B cell (primary cell): ENCODE measurements around the gene SF1. TPM values are rescaled to one million over a fixed set of nuclear protein-coding genes. Genes with fewer than 3 reads are reported as not detected.

Source experiments
- ATAC-seq: fragments of 200-7000 bp; cut with Tn5 transposase; one replicate; pipeline ENCODE4 v1.10.0; 2021; ENCODE audit warnings: low read depth, mild to moderate bottlenecking, moderate number of reproducible peaks, moderate library complexity
- CTCF ChIA-PET: fragments of 350-600 bp; sonication (Branson Sonifier 250); formaldehyde crosslinking; loops from one replicate; lab custom pipeline; 2021; ENCODE audit warnings: antibody characterized with exemption, inconsistent platforms; lab: Charles Lee
- POLR2A ChIA-PET: fragments of 350-600 bp; sonication (Branson Sonifier 250); formaldehyde crosslinking; loops from one replicate; lab custom pipeline; 2021; ENCODE audit warnings: antibody characterized with exemption; lab: Charles Lee
- DNase-seq: peaks from one replicate; pipeline ENCODE4 v3.0.0; 2013
- H2AFZ ChIP-seq: 2 replicates; pipeline ENCODE4 v1.6.1; 2012; ENCODE audit warnings: mild to moderate bottlenecking, low read depth, low read length; ENCODE audit not compliant: insufficient read depth, poor library complexity, severe bottlenecking
- H3K27ac ChIP-seq, 2 donors: 1 replicate in 1 of 2; 2 replicates in 1 of 2; pipeline ENCODE4 v1.5.1; 2012 to 2013; ENCODE audit warnings: low read length in 2 of 2, mild to moderate bottlenecking in 2 of 2, moderate library complexity in 1 of 2
- H3K27me3 ChIP-seq, 4 experiments: fragments of 200-600 bp in 1 of 4; sonication (generic) in 1 of 4; replicated peaks in 1 of 4; 1 replicate in 2 of 4; 2 replicates in 2 of 4; pipeline versions ENCODE4 v1.6.1 to v1.7.0; 2013 to 2016; ENCODE audit warnings: low read length in 3 of 4, mild to moderate bottlenecking in 2 of 4, mixed read lengths in 1 of 4, moderate library complexity in 1 of 4; ENCODE audit not compliant: insufficient read depth in 4 of 4, control insufficient read depth in 3 of 4; ENCODE audit errors: control extremely low read depth in 1 of 4
- H3K36me3 ChIP-seq, 2 experiments: replicated peaks in 1 of 2; 1 replicate in 1 of 2; 2 replicates in 1 of 2; pipeline versions ENCODE4 v1.6.1 to v1.7.1; 2013; ENCODE audit warnings: low read length in 1 of 2; ENCODE audit not compliant: insufficient read depth in 2 of 2, control insufficient read depth in 1 of 2; ENCODE audit errors: control extremely low read depth in 1 of 2, extremely low read depth in 1 of 2
- H3K4me1 ChIP-seq, 2 donors: fragments of 200-600 bp in 1 of 2; sonication (generic) in 1 of 2; 1 replicate in 1 of 2; 2 replicates in 1 of 2; pipeline versions ENCODE4 v1.5.1 to v1.6.1; 2013 to 2017; ENCODE audit warnings: low read length in 2 of 2; ENCODE audit not compliant: control insufficient read depth in 2 of 2, insufficient read depth in 2 of 2
- H3K4me2 ChIP-seq: replicated peaks from 2 replicates; pipeline ENCODE3; 2012; ENCODE audit warnings: mild to moderate bottlenecking, low read depth, low read length; ENCODE audit not compliant: poor library complexity, severe bottlenecking
- H3K4me3 ChIP-seq, 5 experiments: fragments of 200-600 bp in 1 of 5; sonication (generic) in 1 of 5; 1 replicate in 3 of 5; 2 replicates in 2 of 5; pipeline versions ENCODE4 v1.5.1 to v1.7.0; 2011 to 2016; ENCODE audit warnings: low read length in 4 of 5, mild to moderate bottlenecking in 4 of 5, low read depth in 2 of 5, control low read depth in 1 of 5, moderate library complexity in 1 of 5; ENCODE audit not compliant: insufficient read depth in 1 of 5; ENCODE audit errors: control extremely low read depth in 1 of 5, extremely low read depth in 1 of 5
- H3K79me2 ChIP-seq: fragments of 200-600 bp; sonication (generic); one replicate; pipeline ENCODE4 v1.6.0; 2016; ENCODE audit warnings: low read length; ENCODE audit not compliant: control insufficient read depth, insufficient read depth
- H3K9ac ChIP-seq: fragments of 200-600 bp; sonication (generic); 2 replicates; pipeline ENCODE4 v1.6.1; 2017; ENCODE audit warnings: mild to moderate bottlenecking, low read length, moderate library complexity
- H3K9me3 ChIP-seq, 3 donors: one replicate each; pipeline versions ENCODE4 v1.6.1 to v1.7.1; 2013; ENCODE audit warnings: low read length in 2 of 3; ENCODE audit not compliant: control insufficient read depth in 2 of 3, insufficient read depth in 1 of 3; ENCODE audit errors: control extremely low read depth in 1 of 3
- H4K20me1 ChIP-seq: 2 replicates; pipeline ENCODE4 v1.6.0; 2012; ENCODE audit warnings: mild to moderate bottlenecking, low read length; ENCODE audit not compliant: insufficient read depth, control insufficient read depth, poor library complexity, severe bottlenecking
- H3K27ac Mint-ChIP-seq: one replicate; pipeline ENCODE4 v1.8.0; 2021; ENCODE audit warnings: mixed read lengths
- H3K27me3 Mint-ChIP-seq: one replicate; pipeline ENCODE4 v1.8.0; 2021; ENCODE audit warnings: mixed read lengths
- H3K4me1 Mint-ChIP-seq: one replicate; pipeline ENCODE4 v1.8.0; 2021; ENCODE audit warnings: mixed read lengths
- H3K4me3 Mint-ChIP-seq: one replicate; pipeline ENCODE4 v1.8.0; 2021; ENCODE audit warnings: mixed read lengths
- H3K9me3 Mint-ChIP-seq: one replicate; pipeline ENCODE4 v1.8.0; 2022; ENCODE audit warnings: mixed read lengths; ENCODE audit not compliant: insufficient read depth
- EZH2 ChIP-seq: IDR thresholded peaks from 2 replicates; pipeline ENCODE4 v1.6.1; 2012; ENCODE audit warnings: borderline replicate concordance, low read depth, mild to moderate bottlenecking, moderate library complexity, low read length; ENCODE audit not compliant: insufficient read depth, poor library complexity, severe bottlenecking
- WGBS: methylation state at CpG from one replicate; pipeline ENCODE4 v1.1.5; 2013; ENCODE audit warnings: missing lambda C conversion rate; ENCODE audit not compliant: insufficient coverage; 5-methylcytosine and 5-hydroxymethylcytosine counted together
- intact Hi-C: fragments of 100-400 bp; cut with micrococcal nuclease; formaldehyde crosslinking; loops from one replicate; pipeline ENCODE4 v1.10.0; 2022
- polyA plus RNA-seq: library from polyadenylated mRNA; depleted of rRNA; stranded (reverse); fragments of >200 nt; gene quantifications from 2 replicates; pipeline ENCODE4 v1.2.3, GENCODE V29; 2012
- total RNA-seq, 2 donors: library from RNA; stranded (reverse); fragments of 120-200 nt in 1 of 2; gene quantifications; 1 replicate in 1 of 2; 2 replicates in 1 of 2; pipeline versions ENCODE4 v1.2.3 to v1.2.4, GENCODE V29; 2013 to 2022
- TF ChIP-seq, protein P1 (sequence below): fragments of 200-600 bp; IDR thresholded peaks from one replicate; pipeline ENCODE4 v1.8.0; 2022; ENCODE audit warnings: antibody characterized with exemption, mild to moderate bottlenecking

SF1 gene
- total and polyA plus RNA-seq, 2 donors (not counting 1 experiment from before 2014, with no cell fraction given) = 369 to 931 TPM

DNA sequence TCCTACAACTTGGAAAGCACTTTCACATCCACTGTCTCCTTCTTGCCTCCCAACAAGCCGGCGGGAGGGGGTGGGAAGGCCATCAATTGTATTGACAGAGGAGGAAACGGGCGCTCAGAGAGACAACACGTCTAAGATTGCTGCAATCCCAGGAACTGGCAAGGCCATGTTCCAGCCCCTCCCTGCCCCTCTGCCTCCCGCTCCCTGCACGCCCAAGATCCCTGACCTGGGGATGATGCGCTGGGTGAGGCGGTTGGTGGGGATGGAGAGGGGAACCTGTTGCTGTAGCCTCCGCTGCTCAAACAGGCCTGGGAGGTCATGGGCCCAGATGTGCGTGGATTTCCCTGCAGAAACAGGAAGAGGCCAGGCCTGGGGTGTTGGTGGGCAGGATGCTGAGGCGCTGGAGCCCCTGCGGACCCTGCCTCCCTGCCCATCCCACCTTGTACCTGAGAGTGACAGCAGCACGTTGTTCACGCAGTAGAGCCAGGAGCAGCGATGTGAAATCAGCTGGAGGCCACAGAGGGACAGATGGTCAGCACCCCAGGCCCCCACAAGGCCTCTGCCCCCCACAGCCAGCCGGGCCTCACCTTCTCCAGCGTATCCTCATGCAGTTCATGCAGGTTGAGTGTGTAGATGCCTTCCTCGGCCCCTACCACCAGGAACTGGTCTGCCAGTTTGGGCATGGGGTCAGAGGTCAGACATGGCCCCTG lies 17.9 kb upstream of the SF1 start:
- DNase-seq (no peak), ATAC-seq (no peak)
- intact Hi-C loops = no loop called here
- TF ChIP-seq EZH2 = no peak
- TF ChIP-seq, protein P1, sequence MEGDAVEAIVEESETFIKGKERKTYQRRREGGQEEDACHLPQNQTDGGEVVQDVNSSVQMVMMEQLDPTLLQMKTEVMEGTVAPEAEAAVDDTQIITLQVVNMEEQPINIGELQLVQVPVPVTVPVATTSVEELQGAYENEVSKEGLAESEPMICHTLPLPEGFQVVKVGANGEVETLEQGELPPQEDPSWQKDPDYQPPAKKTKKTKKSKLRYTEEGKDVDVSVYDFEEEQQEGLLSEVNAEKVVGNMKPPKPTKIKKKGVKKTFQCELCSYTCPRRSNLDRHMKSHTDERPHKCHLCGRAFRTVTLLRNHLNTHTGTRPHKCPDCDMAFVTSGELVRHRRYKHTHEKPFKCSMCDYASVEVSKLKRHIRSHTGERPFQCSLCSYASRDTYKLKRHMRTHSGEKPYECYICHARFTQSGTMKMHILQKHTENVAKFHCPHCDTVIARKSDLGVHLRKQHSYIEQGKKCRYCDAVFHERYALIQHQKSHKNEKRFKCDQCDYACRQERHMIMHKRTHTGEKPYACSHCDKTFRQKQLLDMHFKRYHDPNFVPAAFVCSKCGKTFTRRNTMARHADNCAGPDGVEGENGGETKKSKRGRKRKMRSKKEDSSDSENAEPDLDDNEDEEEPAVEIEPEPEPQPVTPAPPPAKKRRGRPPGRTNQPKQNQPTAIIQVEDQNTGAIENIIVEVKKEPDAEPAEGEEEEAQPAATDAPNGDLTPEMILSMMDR = no peak
- Mint-ChIP-seq H3K27me3 (no peaks in the 10 kb centered on the region), H3K4me1 (peaks cover 43% of the 10 kb centered on the region), H3K9me3 (no peaks in the 10 kb centered on the region), H3K4me3 (no peak overlapping the region), H3K27ac (peak overlapping the region; percentile 37)
- Histone ChIP-seq H3K4me3 (no peak overlapping the region), H3K4me1 (peaks cover 35 to 38% of the 10 kb centered on the region in 2 donors), H2AFZ (no peak overlapping the region), H3K27ac (no peak overlapping the region), H3K4me2 (no peak overlapping the region), H3K9me3 (no peaks in the 10 kb centered on the region), H3K79me2 (peaks cover 15% of the 10 kb centered on the region), H3K9ac (no peak overlapping the region), H4K20me1 (no peaks in the 10 kb centered on the region), H3K36me3 (peaks cover 0 to 57% of the 10 kb centered on the region in 2 experiments), H3K27me3 (no peaks in the 10 kb centered on the region)
- ChIA-PET CTCF (interaction anchor here (0.7 kb wide), 1 partner anchor 15 kb away, joined by 3 read pairs; no protein-coding TSS in a partner anchor), POLR2A (no interaction called here)
- 65% methylated on average over 9 of the region's 19 CpGs for WGBS

DNA sequence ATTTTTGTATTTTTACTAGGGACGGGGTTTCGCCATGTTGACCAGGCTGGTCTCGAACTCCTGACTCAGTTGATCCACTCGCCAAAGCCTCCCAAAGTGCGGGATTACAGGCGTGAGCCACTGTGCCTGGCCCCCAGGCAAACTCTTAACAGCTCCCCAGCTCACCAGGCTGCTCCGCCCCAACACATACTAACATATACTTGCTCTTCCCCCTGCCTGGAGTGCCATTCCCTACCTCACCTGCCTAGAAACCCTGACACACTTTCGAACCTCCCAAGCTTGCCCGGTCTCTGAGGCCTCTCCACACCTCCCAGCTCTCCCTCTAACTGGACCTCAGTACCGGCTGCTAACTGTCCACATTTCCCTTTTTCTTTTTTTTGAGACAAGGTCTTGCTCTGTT lies 16.2 kb upstream of the SF1 start:
- ATAC-seq = no peak
- WGBS = 97% methylated on average over 10 of the region's 10 CpGs
- CTCF ChIA-PET = interaction anchor here (1.0 to 1.7 kb wide), 2 partner anchors 9 to 16 kb away, joined by 3 to 5 read pairs; partner anchors contain the start of gene SF1

More for the DNA sequence above, 16.2 kb upstream of the SF1 start:
- H3K4me3 Mint-ChIP-seq = no peak overlapping the region
- no peaks in the 10 kb centered on the region for H3K9me3 Mint-ChIP-seq
- POLR2A ChIA-PET = interaction anchor here (0.6 kb wide), 1 partner anchor 9 kb away, joined by 3 read pairs; no protein-coding TSS in a partner anchor
- no peak for DNase-seq
- no peaks in the 10 kb centered on the region for H4K20me1 ChIP-seq
- intact Hi-C loops = no loop called here
- H3K27me3 Mint-ChIP-seq = no peaks in the 10 kb centered on the region
- peaks cover 2 to 58% of the 10 kb centered on the region in 2 experiments for H3K36me3 ChIP-seq
- peaks cover 18 to 21% of the 10 kb centered on the region in 2 donors for H3K4me1 ChIP-seq
- no peak overlapping the region for H2AFZ ChIP-seq
- H3K4me1 Mint-ChIP-seq = peaks cover 26% of the 10 kb centered on the region
- no peak overlapping the region for H3K9ac ChIP-seq
- H3K9me3 ChIP-seq = no peaks in the 10 kb centered on the region
- H3K4me2 ChIP-seq = no peak overlapping the region
- H3K79me2 ChIP-seq = peaks cover 12% of the 10 kb centered on the region
- no peak overlapping the region for H3K27ac ChIP-seq
- H3K27me3 ChIP-seq = no peaks in the 10 kb centered on the region
- no peak overlapping the region for H3K4me3 ChIP-seq
- TF ChIP-seq, protein P1 = no peak
- no peak for TF ChIP-seq EZH2
- H3K27ac Mint-ChIP-seq = peak overlapping the region; percentile 17
